ENCODE data around the gene STMN1. TPM values are rescaled to one million over a fixed set of nuclear protein-coding genes. Genes with fewer than 3 reads are reported as not detected.

STMN1 gene
- total RNA-seq, 1 donor from 2014 or later, result 24.2 TPM

DNA sequence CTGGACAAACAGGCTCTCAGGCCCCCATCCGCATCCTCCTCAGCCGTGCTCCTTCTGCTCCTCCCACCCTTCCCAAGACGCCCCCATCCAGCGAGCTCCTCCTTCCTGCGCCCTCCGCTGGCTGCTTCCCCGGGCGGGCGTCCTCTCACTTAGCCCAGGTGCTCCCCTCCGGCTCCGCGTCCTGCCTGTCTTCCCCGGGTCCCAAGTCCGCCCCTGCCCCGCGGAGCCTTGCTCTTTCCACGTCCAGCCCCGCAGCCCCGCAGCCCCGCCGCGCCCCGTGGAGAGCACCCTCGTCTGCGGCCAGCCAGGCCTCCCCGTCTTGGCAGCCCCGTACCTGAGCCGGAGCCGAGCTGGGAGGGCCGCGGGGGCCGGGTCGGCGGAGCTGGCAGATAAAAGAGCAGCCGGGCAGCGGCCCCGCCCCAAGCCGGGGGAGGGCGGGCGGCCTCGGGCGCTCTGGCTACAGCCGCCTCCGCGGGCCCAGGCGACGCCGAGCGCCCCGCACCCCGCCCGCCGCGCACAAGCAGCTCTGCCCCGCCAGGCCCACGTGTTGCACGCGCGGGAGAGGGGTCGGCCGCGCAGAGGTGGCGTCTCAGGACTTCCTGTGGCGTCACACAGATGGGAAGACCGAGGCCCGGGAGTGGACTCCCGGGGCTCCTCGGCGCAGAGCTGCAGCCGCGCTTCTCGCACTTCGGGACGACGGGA lies 30.9 kb downstream of the STMN1 start, which contains the start of gene PAQR7:
Gene PAQR7, minus strand, starts transcription at position 555 of the 702 bp plus-strand sequence. CDS start 11,869 bp downstream, outside the sequence.
- ATAC-seq (ENCODE audit: poor library complexity) (peak; percentile 92), DNase-seq (peak; percentile 86)
- intact Hi-C loops (cut with DNase I), result no loop called here

DNA sequence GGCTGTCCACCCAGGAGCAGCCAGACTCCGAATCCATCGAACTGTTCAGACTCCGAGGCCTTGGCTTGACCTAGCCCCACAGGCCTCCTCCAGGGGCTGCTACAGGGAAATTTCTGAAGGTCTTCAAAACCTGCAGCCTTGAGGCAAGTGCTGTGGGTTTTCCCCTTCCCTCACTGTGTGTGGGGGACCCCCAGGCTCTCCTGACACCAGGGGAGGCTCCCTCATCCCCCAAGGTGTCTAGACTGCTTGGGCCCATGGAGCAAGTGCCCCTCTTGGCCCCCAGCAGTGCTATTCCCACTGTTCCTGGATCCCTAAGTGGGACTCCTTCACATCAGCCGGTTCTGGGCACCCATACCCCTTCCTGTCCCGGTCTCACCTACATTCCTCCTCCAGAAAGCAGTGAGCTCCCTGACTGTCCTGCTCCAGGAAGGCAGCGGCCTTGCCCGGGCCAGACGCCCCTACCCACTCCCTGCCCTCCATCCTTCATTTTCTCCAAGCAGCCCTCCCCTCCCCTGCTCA lies 31.5 kb downstream of the STMN1 start:
- intact Hi-C loops (cut with DNase I), result no loop called here
- DNase-seq, result no peak

DNA sequence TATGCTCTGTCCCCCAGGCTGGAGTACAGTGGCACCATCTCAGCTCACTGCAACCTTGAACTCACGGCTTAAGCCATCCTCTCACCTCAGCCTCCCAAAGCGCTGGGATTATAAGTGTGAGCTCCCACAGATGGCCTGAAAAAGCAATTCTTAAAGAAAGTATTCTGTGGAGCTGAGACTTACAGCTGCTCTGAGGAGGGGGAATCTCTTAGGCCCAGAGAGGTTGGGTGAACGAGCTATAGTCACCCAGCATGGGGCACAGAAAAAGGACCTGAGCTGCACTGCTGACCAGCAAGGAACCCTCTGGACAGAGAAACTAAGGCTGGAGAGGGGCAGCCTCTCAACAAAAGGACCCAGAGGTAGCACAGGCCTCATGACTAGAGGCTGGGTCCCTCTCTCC lies 32.0 kb downstream of the STMN1 start:
- DNase-seq (no peak), ATAC-seq (ENCODE audit: poor library complexity) (no peak)
- intact Hi-C loops (cut with DNase I), result no loop called here

More for the DNA sequence above, 31.5 kb downstream of the STMN1 start:
- no peak for ATAC-seq (ENCODE audit: poor library complexity)

DNA sequence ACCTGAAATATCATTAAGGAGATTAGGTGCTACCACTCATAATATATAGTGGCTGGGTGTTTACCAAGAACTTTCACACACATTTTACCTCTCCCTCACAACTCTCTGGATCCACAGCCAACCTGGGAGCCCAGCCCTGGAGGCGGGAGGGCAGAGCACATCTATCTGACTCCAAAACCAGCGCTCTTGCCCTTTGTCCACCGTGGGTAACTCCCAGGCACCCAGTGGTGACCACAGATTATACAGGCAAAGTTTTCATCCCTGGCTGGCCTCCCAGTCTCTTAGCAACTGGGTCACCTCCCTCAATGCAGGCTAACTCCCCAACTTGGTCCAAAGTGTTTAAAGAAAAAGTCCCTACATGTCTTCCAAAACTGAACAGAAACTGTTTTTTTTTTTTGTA lies 33.1 kb downstream of the STMN1 start:
- DNase-seq, result no peak
- ATAC-seq (ENCODE audit: poor library complexity), result no peak
- intact Hi-C loops (cut with DNase I), result no loop called here

GRCh38 chr1:25872713-25873112 lies 33.5 kb downstream of the STMN1 start:
- no peak for DNase-seq
- no peak for ATAC-seq (ENCODE audit: poor library complexity)
- intact Hi-C loops (cut with DNase I), result no loop called here

DNA sequence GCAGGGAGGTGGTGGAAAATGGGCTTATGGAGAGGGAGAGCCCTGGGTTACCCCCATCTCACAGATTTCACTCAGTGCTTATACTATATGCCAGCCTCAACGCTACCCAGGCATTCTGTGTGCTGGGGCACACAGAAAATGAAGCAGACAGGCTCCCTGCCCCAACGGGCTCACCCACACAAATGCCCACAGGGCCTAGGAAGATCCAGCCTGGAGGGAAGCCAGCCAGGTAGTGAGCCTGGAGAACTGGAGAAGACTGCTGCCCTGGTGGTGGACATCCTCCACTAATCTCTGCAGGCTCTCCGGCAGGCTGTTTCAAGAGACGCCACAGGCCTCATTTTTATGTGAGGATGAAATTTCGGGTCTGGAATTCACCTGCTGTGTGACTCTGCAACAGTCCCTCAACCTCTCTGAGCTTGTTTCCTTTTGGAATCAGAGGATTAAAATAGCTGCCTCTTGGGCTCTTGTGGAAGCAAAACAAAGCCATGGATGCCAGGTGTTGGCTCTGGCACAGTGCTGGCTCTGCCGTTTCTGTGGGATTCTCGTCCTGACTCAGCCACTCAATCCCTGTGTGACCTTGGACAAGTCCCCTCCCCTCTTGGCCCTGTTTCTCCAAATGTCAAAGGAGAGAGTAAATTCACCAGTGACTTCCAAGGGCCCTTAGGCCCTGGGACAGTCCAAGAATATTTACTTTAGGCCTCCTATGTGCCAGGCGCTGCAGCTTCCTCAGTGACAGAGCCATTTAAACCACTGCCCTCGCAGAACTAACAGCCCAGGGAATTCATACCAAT lies 34.3 kb downstream of the STMN1 start:
- ATAC-seq (ENCODE audit: poor library complexity), result no peak
- DNase-seq, result no peak
- intact Hi-C loops (cut with DNase I), result no loop called here

GRCh38 chr1:25871086-25871703 lies 35.0 kb downstream of the STMN1 start:
- intact Hi-C loops (cut with DNase I), result no loop called here
- DNase-seq (no peak), ATAC-seq (ENCODE audit: poor library complexity) (no peak)

GRCh38 chr1:25870614-25871013 lies 35.6 kb downstream of the STMN1 start:
- no peak for DNase-seq
- no peak for ATAC-seq (ENCODE audit: poor library complexity)
- intact Hi-C loops (cut with DNase I), result no loop called here

- DNase-seq (no peak), ATAC-seq (ENCODE audit: poor library complexity) (no peak)
- intact Hi-C loops (cut with DNase I), result no loop called here
These were observed 36.2 kb downstream of the STMN1 start for GRCh38 chr1:25869909-25870606.

GRCh38 chr1:25867210-25867991 lies 38.8 kb downstream of the STMN1 start:
- ATAC-seq (ENCODE audit: poor library complexity) (no peak), DNase-seq (no peak)
- intact Hi-C loops (cut with DNase I), result no loop called here

GRCh38 chr1:25866288-25866687 lies 39.9 kb downstream of the STMN1 start:
- ATAC-seq (ENCODE audit: poor library complexity), result no peak
- DNase-seq, result no peak
- intact Hi-C loops (cut with DNase I), result no loop called here

- ATAC-seq (ENCODE audit: poor library complexity), result no peak
- DNase-seq, result no peak
- intact Hi-C loops (cut with DNase I), result no loop called here
These were observed 41.8 kb downstream of the STMN1 start for GRCh38 chr1:25864434-25864833.

DNA sequence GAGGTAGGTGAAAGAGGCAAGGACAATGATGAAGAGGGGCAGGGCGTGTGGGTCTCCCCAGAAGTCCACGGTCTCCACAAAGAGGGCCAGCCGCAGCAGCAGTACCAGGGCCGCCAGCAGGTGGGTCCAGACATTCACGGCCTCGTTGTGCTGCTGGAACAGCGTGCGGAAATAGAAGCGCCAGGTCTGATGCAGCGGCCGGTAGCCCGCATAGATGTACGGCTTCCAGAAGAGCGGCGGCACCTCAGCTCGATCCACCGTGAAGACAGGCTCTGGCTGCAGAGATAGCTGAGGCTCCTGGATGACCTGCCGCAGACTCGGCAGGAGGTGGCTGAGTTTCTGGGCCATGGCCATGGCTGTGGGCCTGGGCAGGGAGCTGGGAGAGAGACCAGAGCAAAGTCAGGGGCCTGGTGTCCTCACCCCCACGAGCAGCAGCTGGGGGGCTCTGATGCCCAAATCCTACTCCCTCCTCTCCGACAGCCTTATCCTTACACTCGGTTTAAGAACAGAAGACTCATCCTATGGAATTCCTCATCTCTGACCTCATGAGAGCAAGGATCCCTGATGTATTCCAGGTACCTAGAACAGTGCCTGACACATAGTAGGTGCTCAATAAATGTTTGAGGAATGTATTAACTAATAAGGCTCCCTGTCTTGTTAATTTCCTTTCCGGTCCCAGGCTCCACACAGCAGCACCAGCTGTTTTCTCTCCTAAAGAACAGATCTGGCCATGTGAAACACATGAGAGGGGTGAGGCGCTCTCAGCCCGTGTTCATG lies 42.5 kb downstream of the STMN1 start:
- intact Hi-C loops (cut with DNase I), result no loop called here
- ATAC-seq (ENCODE audit: poor library complexity) (no peak), DNase-seq (no peak)

DNA sequence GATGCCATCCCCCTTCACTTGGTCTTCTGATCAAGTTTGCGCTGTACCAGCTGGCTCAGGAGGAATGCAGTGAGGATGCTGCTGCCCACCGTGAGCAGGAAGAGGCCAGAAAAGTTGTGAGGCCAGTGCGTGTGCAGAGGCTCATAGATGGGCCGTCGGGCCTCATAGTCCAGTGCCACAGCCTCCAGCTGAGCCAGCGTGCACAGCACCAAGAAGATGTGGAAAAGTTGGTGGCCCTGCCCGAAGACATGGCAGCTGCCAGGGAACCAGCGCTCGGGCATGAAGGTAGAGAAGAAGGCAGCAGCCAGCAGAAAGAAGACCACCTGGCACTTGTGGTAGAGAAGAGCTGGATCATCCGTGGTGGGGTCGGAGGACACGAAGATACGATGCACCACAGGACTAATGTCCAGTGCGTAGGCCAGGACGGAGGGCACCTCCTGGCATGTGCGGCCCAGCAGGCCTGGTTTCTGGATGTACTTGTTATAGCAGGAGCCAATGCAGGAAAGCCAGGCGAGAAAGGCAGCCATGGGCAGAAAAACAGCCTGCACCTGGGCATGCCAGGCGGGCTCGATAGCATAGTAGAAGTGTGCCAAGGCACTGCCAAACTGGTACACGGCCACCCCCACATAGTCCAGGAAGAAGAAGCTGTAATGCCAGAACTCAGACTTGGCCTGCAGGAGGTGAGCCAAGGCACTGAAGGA lies 43.3 kb downstream of the STMN1 start:
- intact Hi-C loops (cut with DNase I), result no loop called here
- ATAC-seq (ENCODE audit: poor library complexity) (no peak), DNase-seq (no peak)

DNA sequence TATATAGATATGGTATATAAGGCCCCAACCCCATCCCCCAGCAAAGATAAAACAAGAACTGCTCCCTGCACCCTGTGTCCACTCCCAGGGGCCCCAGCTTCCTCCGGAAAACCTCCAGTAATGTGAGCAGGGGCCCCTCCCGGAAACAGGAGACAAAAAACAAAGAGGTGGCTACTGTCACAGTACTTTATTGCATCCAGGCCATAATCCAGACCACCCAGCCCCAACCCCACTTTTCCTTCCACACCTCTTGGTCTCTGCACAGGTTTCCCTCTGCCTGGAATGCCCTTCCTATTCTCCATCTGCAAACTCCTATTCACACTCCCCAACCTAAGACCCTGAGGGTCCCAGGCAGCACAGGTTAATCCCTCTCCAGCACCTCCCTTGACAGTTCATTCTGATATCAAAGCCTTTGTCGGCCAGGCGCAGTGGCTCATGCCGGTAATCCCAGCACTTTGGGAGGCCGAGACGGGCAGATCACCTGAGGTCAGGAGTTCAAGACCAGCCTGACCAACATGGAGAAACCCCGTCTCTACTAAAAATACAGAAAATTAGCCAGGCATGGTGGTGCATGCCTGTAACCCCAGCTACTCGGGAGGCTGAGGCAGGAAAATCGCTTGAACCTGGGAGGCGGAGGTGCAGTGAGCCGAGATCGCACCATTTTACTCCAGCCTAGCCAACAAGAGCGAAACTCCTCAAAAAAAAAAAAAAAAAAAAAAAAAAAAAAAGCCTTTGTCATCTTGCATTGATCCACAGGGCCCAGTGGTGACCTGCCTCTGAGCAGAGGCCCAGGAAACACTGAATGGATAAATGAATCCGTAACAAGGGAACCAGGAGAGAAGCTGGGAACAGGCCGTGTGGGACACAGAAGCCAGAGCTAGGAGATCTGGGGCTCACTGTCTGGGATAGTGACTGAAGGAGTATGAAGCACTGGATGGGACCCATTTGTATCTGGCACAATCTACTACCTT lies 44.6 kb downstream of the STMN1 start:
- DNase-seq (no peak), ATAC-seq (ENCODE audit: poor library complexity) (no peak)
- intact Hi-C loops (cut with DNase I), result no loop called here
